H1 (cell line): ENCODE results near the gene ADCY1. TPM values are rescaled to one million over a fixed set of nuclear protein-coding genes. Genes with fewer than 3 reads are reported as not detected.

Experiments
- CTCF ChIA-PET: fragments of 300-600 bp; sonication (Branson Sonifier 250); formaldehyde crosslinking; loops from one replicate; lab custom pipeline; 2021; ENCODE audit not compliant: partially characterized antibody; lab: Charles Lee
- POLR2A ChIA-PET: fragments of 300-600 bp; sonication (Branson Sonifier 250); formaldehyde crosslinking; loops from one replicate; lab custom pipeline; 2021; ENCODE audit warnings: inconsistent platforms; ENCODE audit not compliant: partially characterized antibody; lab: Charles Lee
- DNase-seq, 2 experiments: peaks; one replicate each; pipeline versions ENCODE4 v3.0.0 to v3.0.0-alpha.2; 2010 to 2022; ENCODE audit warnings: low spot score in 2 of 2, low read depth in 1 of 2, mixed read lengths in 1 of 2
- FAIRE-seq: peaks from 2 replicates; lab custom pipeline; 2011; peaks lifted over from hg19 to GRCh38; lab: Jason Lieb, UNC
- H2AFZ ChIP-seq: 2 replicates; pipeline ENCODE4 v1.8.1; 2012; ENCODE audit warnings: low read length, inconsistent platforms
- H2AK5ac ChIP-seq: 2 replicates; pipeline ENCODE4 v1.6.1; 2013; ENCODE audit warnings: low read depth, low read length
- H2BK120ac ChIP-seq: replicated peaks from 2 replicates; pipeline ENCODE3; 2013; ENCODE audit warnings: low read depth, low read length, inconsistent platforms
- H2BK12ac ChIP-seq: 2 replicates; pipeline ENCODE4 v1.6.1; 2013; ENCODE audit warnings: low read depth, low read length
- H2BK15ac ChIP-seq: 2 replicates; pipeline ENCODE4 v1.6.1; 2013; ENCODE audit warnings: low read length
- H2BK20ac ChIP-seq: 2 replicates; pipeline ENCODE4 v1.6.1; 2013; ENCODE audit warnings: low read length
- H2BK5ac ChIP-seq: 2 replicates; pipeline ENCODE4 v1.6.1; 2013; ENCODE audit warnings: low read depth, low read length
- H3K14ac ChIP-seq: 2 replicates; pipeline ENCODE4 v1.6.1; 2013; ENCODE audit warnings: inconsistent platforms; ENCODE audit not compliant: insufficient read length
- H3K18ac ChIP-seq: 2 replicates; pipeline ENCODE4 v1.6.1; 2013; ENCODE audit warnings: low read length; ENCODE audit errors: extremely low read depth
- H3K23ac ChIP-seq: 2 replicates; pipeline ENCODE4 v1.6.1; 2013; ENCODE audit warnings: inconsistent platforms; ENCODE audit not compliant: insufficient read length
- H3K23me2 ChIP-seq: 2 replicates; pipeline ENCODE4 v1.6.1; 2013; ENCODE audit warnings: low read depth, low read length
- H3K27ac ChIP-seq: 2 replicates; pipeline ENCODE4 v1.6.1; 2011; ENCODE audit warnings: low read depth, low read length, inconsistent platforms
- H3K27me3 ChIP-seq, 4 experiments: replicated peaks in 1 of 4; 1 replicate in 1 of 4; 2 replicates in 3 of 4; pipeline versions ENCODE4 v1.6.1 to v1.8.1; 2011 to 2013; ENCODE audit warnings: low read length in 3 of 4, mild to moderate bottlenecking in 3 of 4, inconsistent platforms in 2 of 4, mixed read lengths in 2 of 4, moderate library complexity in 1 of 4; ENCODE audit not compliant: control insufficient read depth in 3 of 4, insufficient read depth in 3 of 4; ENCODE audit errors: extremely low read depth in 1 of 4
- H3K36me3 ChIP-seq, 4 experiments: 2 replicates each; pipeline versions ENCODE4 v1.6.1 to v1.8.1; 2011 to 2013; ENCODE audit warnings: mild to moderate bottlenecking in 4 of 4, low read length in 3 of 4, moderate library complexity in 2 of 4, control low read depth in 1 of 4, inconsistent platforms in 1 of 4; ENCODE audit not compliant: insufficient read depth in 4 of 4, control insufficient read depth in 2 of 4
- H3K4ac ChIP-seq: replicated peaks from 2 replicates; pipeline ENCODE3; 2013; ENCODE audit warnings: low read length, low read depth, mixed read lengths, inconsistent platforms; ENCODE audit not compliant: insufficient read length
- H3K4me1 ChIP-seq, 4 experiments: replicated peaks in 1 of 4; 1 replicate in 1 of 4; 2 replicates in 3 of 4; pipeline versions ENCODE4 v1.6.1 to v1.8.1; 2011 to 2013; ENCODE audit warnings: low read length in 3 of 4, inconsistent platforms in 2 of 4, mixed read lengths in 1 of 4; ENCODE audit not compliant: insufficient read depth in 4 of 4, control insufficient read depth in 3 of 4
- H3K4me2 ChIP-seq, 2 experiments: 2 replicates each; pipeline versions ENCODE4 v1.6.1 to v1.8.1; 2011 to 2013; ENCODE audit warnings: low read depth in 2 of 2, low read length in 2 of 2, control low read depth in 1 of 2, inconsistent platforms in 1 of 2, mild to moderate bottlenecking in 1 of 2; ENCODE audit not compliant: insufficient read depth in 1 of 2
- H3K4me3 ChIP-seq, 4 experiments: fragments of 200-600, 300-600 bp in 1 of 4; sonication (generic), shearing (Covaris generic), sonication (Bioruptor Twin) in 1 of 4; 2 replicates each; pipeline versions ENCODE4 v1.5.1 to v1.8.1; 2011 to 2016; ENCODE audit warnings: low read length in 4 of 4, low read depth in 3 of 4, control low read depth in 2 of 4, inconsistent platforms in 2 of 4, mild to moderate bottlenecking in 2 of 4, mixed read lengths in 1 of 4, moderate library complexity in 1 of 4; ENCODE audit not compliant: insufficient read depth in 2 of 4; ENCODE audit errors: extremely low read depth in 1 of 4
- H3K56ac ChIP-seq: replicated peaks from 2 replicates; pipeline ENCODE3; 2013; ENCODE audit warnings: low read depth, mild to moderate bottlenecking, mixed read lengths, low read length, inconsistent platforms; ENCODE audit not compliant: insufficient read length
- H3K79me1 ChIP-seq: 2 replicates; pipeline ENCODE4 v1.6.1; 2013; ENCODE audit warnings: low read depth, low read length, control low read depth
- H3K79me2 ChIP-seq, 2 experiments: 2 replicates each; pipeline versions ENCODE4 v1.6.1 to v1.8.1; 2012 to 2013; ENCODE audit warnings: low read length in 2 of 2, mild to moderate bottlenecking in 2 of 2, inconsistent platforms in 1 of 2; ENCODE audit not compliant: insufficient read depth in 2 of 2, control insufficient read depth in 1 of 2
- H3K9ac ChIP-seq, 4 experiments: replicated peaks in 1 of 4; 1 replicate in 1 of 4; 2 replicates in 3 of 4; pipeline versions ENCODE4 v1.6.1 to v1.8.1; 2011 to 2013; ENCODE audit warnings: low read depth in 3 of 4, low read length in 3 of 4, control low read depth in 2 of 4, mild to moderate bottlenecking in 2 of 4, moderate library complexity in 2 of 4, inconsistent platforms in 1 of 4; ENCODE audit errors: extremely low read depth in 1 of 4
- H3K9me3 ChIP-seq, 2 experiments: 2 replicates each; pipeline versions ENCODE4 v1.6.1 to v1.8.1; 2012 to 2013; ENCODE audit warnings: mild to moderate bottlenecking in 2 of 2, moderate library complexity in 2 of 2, control low read depth in 1 of 2, inconsistent platforms in 1 of 2, low read depth in 1 of 2, low read length in 1 of 2, mixed read lengths in 1 of 2; ENCODE audit not compliant: insufficient read depth in 2 of 2
- H4K20me1 ChIP-seq, 2 experiments: replicated peaks in 1 of 2; 2 replicates each; pipeline versions ENCODE3 to v1.8.1; 2011 to 2013; ENCODE audit warnings: inconsistent platforms in 2 of 2, low read length in 2 of 2, mild to moderate bottlenecking in 1 of 2; ENCODE audit not compliant: insufficient read depth in 2 of 2, control insufficient read depth in 1 of 2
- H4K5ac ChIP-seq: 2 replicates; pipeline ENCODE4 v1.6.1; 2013; ENCODE audit warnings: low read length, low read depth, mixed read lengths, inconsistent platforms; ENCODE audit not compliant: insufficient read length
- H4K8ac ChIP-seq: 2 replicates; pipeline ENCODE4 v1.8.0; 2013; ENCODE audit warnings: mild to moderate bottlenecking, moderate library complexity, low read length, inconsistent platforms; ENCODE audit not compliant: insufficient read depth; ENCODE audit errors: extremely low read depth
- H4K91ac ChIP-seq: replicated peaks from 2 replicates; pipeline ENCODE3; 2013; ENCODE audit warnings: low read length, mixed read lengths, inconsistent platforms; ENCODE audit not compliant: insufficient read length
- ASH2L ChIP-seq: fragments of 200-600, 300-600 bp; sonication (generic); IDR thresholded peaks from one replicate; pipeline ENCODE4 v1.7.1; 2017; ENCODE audit warnings: low read length
- POLR2AphosphoS5 ChIP-seq: IDR thresholded peaks from 2 replicates; pipeline ENCODE4 v1.6.1; 2011; ENCODE audit warnings: low read depth, low read length
- WGBS, 2 experiments: shearing (Covaris generic) in 1 of 2; methylation state at CpG; one replicate each; pipeline versions ENCODE4 v1.1.6 to v1.1.7; 2013 to 2015; ENCODE audit warnings: low lambda C conversion rate in 2 of 2, mixed read lengths in 2 of 2, inconsistent platforms in 1 of 2, low coverage in 1 of 2, missing lambda C conversion rate in 1 of 2; ENCODE audit not compliant: insufficient replicate concordance in 2 of 2, insufficient coverage in 1 of 2, insufficient read length in 1 of 2; ENCODE audit errors: extremely low coverage in 1 of 2, missing lambda C conversion rate in 1 of 2; 5-methylcytosine and 5-hydroxymethylcytosine counted together
- polyA plus RNA-seq, 7 experiments: library from polyadenylated mRNA; depleted of rRNA in 3 of 7; stranded (reverse) in 5 of 7; unstranded in 2 of 7; fragments of >200 nt in 5 of 7; fragments of 200-250 nt in 2 of 7; gene quantifications; 1 replicate in 5 of 7; 2 replicates in 1 of 7; 4 replicates in 1 of 7; pipeline versions ENCODE4 v1.2.1 to v1.2.3, GENCODE V29; 2011 to 2013; ENCODE audit warnings: missing spikeins in 2 of 7, mixed read lengths in 2 of 7
- total RNA-seq: library from RNA; stranded (reverse); fragmentation: NEBNext Ultra II Directional; extraction: Animal tissue kit (Norgen Biotek cat#: 25700); gene quantifications from 2 replicates; pipeline ENCODE4 v1.2.1, GENCODE V29; 2021

Gene ADCY1
- total and polyA plus RNA-seq, 2 of the 8 experiments (the other 6 are each of a cell fraction or from before 2014, with no cell fraction given) = 7.9 to 26.9 TPM

DNA sequence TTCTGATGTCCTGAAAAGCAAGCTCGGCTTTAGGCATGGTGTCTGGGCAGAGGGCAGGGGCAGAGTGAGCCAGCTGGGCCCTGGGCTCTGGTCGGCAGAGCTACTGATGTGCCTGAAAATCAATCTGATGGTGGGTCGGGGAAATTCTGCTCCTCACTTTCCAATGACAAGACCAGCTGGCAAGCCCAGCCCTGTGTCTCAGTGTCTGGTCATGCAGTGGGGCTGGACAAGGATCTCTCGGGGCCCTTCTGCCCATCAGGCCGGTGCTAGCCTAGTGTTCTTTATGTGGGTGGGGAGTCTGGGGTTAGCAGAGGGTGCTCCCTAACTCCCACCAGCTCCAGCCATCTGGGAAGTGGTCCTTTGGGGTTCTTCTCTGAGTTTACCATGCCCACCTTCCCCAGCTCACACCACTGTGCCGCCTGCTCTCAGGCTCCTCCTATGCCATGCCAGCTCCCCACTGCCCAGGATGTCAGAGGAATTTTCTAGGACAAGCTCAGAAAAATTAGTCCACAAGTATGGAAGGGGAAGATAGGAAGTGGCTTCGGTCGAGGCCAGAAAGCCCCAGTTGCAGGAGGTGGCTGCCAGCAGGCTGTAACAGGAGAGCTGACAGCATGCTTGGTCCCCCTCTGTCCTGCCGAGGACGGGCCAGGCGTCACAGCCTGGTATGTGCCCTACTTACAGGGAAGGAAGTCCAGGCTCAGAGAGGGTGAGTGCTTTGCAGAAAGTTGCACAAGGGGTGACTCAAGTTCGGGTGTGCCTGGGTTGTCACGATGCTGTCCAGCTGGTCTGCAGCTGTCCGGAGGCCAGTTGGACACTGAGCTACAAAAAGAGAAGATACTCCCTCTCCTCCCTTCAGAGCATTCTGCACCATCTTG lies 135.2 kb downstream of the ADCY1 start:
- Histone ChIP-seq H3K9me3 (no peaks in the 10 kb centered on the region), H3K9ac (no peak overlapping the region), H3K36me3 (peaks cover 0 to 13% (median 5%) of the 10 kb centered on the region in 4 experiments; a peak in 4 of 8 replicates), H3K23me2 (no peaks in the 10 kb centered on the region), H2BK12ac (no peak overlapping the region), H2AFZ (no peak overlapping the region), H4K91ac (no peak overlapping the region), H3K27ac (no peak overlapping the region), H3K79me2 (no peaks in the 10 kb centered on the region), H3K4ac (no peak overlapping the region), H4K8ac (no peak overlapping the region), H3K14ac (no peak overlapping the region), H3K56ac (no peak overlapping the region), H3K4me3 (no peak overlapping the region), H3K4me1 (no peaks in the 10 kb centered on the region; a peak in 1 of 7 replicates), H2BK15ac (no peak overlapping the region), H4K5ac (no peak overlapping the region), H3K4me2 (no peak overlapping the region), H2BK5ac (no peak overlapping the region), H3K23ac (no peak overlapping the region), H2AK5ac (no peak overlapping the region), H3K18ac (no peak overlapping the region), H3K79me1 (no peaks in the 10 kb centered on the region), H3K27me3 (no peaks in the 10 kb centered on the region), H4K20me1 (peaks cover 0 to 6% of the 10 kb centered on the region in 2 experiments), H2BK20ac (no peak overlapping the region), H2BK120ac (no peak overlapping the region)
- WGBS, 2 experiments = 88% methylated on average over 14 of the region's 14 CpGs; no CpG with 5 or more reads in 1 of the 2 experiments
- FAIRE-seq = no peak
- CTCF ChIA-PET = interaction anchor here (0.9 to 2.0 kb wide), 4 partner anchors 12 to 142 kb away, joined by 3 to 8 read pairs (median 5); no protein-coding TSS in a partner anchor
- POLR2A ChIA-PET = interaction anchor here (1.2 kb wide), 1 partner anchor 60 kb away, joined by 3 read pairs; no protein-coding TSS in a partner anchor
- DNase-seq = no peak
- TF ChIP-seq POLR2AphosphoS5 (no peak), ASH2L (no peak)
